GM21515 (cell line): ENCODE measurements around the gene DTHD1.

Experiments
- ATAC-seq: cut with Tn5 transposase; IDR thresholded peaks from one replicate; pipeline ENCODE4 v1.9.1; 2021; ENCODE audit not compliant: unreplicated experiment

Gene DTHD1

DNA sequence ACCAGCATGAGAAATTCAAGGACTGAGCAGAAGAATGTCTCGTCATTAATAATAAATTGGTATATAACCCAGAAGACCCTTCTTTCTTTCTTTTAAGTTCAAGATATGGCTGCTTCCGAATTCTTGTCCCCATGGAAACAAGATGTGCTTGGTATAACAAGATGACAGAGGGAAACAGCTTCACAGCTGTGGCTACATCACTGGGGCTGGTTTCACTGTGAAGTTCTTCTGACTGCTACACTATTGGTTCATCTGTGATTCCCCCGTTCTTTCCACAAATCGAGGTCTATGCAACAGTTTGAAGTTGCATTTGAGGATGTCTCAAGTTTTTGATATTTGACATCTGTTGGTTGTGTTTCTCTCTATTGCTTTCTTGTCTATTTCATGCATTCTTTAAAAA, 12.3 kb upstream of the DTHD1 start:
- no peak for ATAC-seq

DNA sequence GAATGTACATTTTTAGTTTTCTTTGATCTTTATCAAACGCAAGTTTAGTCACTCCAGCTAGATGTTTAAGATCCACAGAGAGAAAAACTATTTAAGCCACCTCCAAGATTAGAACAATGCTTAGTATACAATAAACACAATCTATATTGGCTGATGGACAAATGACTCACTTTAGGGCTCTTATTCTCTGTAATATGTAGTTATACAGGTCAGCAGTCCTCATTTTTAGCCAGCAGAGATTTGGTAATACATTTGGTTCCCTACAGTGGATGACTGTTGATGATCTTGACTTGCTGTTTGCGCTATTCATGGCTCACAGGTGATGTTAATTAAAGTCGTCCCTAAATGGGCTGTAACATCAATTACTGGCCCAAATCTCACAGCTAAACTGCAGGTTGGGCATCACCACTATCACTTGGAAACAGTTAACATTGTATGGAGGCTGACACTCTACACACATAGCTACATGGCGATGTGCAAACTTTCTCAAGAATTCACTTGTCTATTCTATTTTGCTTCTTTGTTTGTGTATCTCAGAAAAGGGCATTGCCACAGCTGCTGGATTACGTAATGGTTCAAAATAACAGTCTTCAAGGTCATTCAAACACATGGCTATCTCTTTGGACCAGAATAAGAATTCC, 11.8 kb upstream of the DTHD1 start:
- ATAC-seq, result no peak

DNA sequence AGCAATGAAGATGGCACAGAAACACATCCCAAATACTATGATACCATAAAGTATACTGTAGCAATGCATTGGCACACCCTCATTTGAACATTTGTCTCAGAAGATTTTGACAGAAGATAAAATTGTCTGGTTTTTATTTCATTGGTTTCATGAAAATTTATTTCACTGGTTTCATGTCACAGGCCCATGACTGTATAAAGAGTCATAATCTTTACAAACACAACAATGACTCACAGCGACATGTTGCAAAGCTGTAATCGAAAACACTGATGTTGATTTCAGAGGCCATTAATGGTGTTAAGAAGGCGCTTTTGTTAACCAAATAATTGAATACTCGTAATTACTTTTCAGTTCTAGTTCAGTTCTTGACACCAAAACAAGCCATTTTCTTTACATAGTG, 8.1 kb upstream of the DTHD1 start:
- ATAC-seq, result no peak

- ATAC-seq, result no peak
Measured at GRCh38 chr4:36274158-36274557, 7.3 kb upstream of the DTHD1 start.

DNA sequence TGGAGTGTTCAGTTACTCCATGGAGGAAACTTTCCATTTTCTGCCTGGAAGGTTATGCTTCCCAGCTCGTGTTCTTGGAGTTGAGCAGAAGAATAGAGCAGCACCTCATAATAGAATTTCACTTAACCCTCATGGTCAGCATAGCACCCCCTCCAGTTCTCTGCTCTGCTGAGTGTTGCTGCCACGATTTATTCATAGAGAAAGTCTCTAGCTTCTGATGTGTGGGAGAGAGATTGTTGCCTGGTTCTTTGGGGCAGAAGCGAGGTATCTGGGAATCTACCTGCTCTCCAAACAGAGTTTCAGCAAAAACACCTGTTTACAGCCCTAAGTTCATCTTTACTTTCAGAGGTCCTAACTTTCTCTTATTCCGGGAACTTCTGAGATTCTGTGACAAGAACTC, 3.9 kb upstream of the DTHD1 start:
- ATAC-seq, result no peak

GRCh38 chr4:36278789-36279188, 2.6 kb upstream of the DTHD1 start:
- ATAC-seq, result no peak

DNA sequence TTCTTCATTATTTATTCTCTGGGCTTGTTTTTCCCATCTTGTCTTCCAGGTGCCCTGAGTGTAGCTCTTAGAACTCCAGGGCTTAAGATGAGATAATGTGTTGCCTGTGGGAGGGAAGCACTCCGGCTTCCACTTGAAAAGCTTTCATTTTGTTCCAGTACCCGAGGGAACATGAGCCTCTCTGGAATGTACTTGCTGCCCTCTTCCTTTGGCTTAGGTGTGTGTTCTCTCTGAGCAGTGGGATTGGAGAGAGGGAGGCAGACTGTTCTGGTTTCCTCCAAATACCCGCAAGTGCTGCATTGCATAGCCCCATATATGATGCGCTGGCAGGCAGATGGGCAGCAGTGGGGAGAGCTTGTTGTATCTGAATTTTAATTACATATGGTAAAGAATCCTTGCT, 861 bp upstream of the DTHD1 start:
- no peak for ATAC-seq

DNA sequence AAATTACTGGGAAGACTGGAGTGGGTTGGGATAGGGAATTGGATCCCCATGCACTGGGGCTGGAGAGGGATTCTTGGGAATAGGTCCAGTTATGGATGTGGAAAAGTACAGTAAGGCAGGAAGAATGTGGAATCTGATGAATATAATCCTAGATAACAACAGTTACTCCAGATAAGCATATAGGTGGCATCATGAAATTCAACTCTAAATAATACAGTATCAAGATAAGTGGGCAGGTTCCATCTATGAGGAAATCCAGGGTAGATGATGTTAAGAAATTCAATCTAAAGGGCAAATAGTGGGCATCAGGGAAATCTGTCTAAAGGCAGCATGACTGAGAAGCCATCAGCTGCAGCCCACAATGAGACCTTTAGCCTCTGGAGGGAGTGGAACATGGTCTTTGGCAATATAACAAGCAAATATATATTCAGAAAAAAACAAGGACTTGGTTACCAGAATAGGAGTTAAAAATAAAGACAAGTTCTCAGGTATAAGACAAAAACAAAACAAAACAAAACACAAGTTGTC, 1.2 kb downstream of the DTHD1 start:
- no peak for ATAC-seq

DNA sequence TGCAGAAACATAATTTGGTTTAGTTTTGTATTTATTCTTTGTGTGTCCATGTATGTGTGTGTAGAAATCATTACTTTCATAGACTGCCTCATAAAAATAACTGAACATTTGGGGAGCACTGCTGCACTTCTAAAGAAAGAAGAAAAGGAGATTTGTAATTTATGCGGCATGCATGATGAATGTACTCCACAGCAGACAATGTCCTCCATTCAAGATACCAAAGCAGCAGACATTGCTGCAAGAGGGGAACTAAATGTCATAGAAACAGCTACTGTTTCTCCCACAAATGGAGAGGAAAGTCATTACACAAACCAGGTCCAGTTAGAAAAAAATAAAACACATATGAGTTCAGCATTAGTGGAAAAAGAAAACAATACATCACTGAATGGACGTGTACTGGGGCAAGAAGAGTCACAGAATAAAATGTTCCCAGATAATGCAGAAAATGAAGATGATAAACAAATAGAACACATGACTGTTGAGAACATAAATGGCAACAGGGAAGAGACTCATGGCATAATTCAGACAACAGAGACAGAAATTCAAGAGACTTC, 2.6 kb downstream of the DTHD1 start:
- no peak for ATAC-seq

DNA sequence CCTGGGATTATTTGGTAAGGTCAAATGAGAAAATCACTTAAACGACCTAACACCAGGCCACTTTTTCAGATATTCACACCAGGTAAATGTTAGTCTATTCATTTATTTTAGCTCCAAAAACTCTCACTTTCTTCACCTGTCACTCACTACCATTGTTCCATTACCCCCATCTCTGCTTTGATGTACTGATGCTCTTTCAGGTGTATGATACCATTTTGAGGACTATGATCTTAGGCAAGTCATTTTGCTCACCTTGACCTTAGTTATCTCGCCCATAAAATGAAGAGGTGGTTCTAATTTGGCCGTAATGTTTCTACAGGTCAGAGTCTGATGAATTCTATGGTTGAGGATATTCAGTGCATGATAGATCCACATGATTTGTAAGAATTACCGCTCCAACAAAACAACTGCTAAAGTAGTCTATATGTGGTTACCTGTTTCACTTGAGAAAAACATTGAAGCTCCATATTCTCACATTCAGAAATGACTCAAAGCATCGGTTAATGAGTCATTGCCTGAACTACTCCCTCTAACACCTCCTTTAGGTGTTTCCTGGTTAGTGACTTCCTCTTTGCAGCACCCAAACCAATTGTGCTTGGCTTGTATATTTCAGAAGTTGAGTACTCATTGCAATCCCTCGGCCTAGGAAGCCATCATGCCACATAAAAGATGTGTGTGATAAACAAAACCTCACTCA, 4.5 kb downstream of the DTHD1 start:
- peak; percentile 98 for ATAC-seq

DNA sequence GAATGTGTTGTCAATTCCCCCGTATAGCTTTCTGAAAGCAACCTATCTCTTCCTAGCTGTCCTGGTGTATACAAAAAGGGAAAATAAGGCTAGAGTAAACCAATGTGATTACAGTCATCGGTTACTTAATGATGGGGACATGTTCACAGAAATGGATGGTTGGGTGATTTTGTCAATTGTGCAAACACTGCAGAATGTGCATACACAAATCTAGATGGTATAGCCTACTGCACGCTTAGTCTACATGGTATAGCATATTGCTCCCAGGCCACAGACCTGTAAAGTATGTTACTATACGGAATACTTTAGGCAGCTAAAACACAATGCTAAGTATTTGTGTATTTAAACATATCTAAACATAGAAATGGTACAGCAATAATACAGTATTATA, 5.1 kb downstream of the DTHD1 start:
- ATAC-seq, result no peak

DNA sequence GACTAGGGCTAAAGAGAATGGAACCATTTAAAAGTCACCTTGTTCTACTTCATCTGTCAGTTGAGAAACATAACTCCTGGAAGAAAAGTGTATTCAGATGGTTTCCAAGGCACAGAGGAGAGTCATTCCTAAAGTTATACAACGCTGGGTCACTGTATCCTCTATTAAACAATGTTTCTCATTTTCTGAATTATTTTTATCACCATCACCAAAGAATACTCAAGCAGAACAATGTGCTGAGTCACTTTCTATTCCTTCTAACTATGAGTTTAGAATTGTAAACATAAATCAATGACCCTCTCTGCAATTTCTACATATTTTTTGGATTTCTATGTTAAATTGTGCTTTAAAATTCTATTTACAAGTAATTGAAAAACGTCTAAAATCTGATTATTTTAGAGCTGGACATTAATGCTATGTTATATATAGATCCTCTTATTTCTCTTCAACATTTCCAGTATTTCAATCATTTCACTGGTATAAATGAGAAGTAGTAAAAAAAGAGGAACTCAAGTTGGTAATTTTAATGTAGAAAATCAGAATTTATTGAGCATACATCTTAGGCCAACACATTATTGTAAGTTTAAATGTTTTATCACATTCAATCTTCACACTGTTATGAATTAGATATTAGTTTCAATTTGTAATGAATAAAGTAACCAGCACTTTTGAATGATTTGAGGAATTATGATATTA, 7.5 kb downstream of the DTHD1 start:
- no peak for ATAC-seq

DNA sequence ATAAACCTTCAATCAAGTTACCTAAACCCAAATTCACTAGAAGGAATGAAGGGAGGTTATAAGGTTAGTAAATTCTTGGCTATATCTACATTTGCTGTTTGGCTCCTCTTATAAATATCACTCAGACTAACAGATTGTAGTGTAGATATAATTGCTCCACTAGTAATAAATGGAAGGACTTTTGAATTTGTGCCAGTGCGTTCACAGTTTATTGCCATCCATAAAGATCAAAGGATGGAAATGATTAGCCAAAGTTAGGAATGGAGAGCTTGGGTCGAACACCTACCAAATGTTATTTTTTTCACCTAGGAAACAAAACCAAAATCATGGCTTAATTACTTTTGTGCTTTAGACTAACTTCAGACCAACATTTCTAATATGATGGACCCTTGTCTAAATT, 9.2 kb downstream of the DTHD1 start:
- no peak for ATAC-seq

DNA sequence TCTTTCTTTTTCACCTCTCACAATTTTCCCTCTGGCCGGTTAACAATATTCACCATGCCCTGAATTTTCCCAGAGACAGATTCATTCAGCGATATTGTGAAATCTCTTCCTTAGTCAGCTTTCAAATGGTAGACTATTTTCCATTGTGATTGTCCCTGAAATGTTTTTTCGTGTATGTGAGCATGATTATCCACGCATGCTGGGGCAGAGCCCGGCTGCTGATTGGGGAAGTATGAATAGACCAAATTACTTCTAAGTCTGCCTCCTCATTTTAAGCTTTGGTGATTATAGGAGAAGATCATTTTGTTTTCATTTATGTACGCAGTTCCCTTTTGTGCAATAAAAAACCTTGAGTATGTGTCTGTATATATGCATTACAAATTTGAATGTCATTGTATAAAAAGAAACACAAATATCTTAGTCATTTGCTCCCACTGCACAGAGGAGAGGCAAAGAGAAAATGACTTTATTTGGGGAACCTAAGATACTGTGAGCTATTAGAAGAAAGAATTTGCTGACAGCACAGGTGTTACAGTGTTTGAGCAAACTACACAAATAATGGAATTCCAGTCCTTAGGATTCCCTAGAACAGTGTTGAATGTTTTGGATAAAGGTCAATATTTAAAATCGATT, 11.3 kb downstream of the DTHD1 start:
- no peak for ATAC-seq

DNA sequence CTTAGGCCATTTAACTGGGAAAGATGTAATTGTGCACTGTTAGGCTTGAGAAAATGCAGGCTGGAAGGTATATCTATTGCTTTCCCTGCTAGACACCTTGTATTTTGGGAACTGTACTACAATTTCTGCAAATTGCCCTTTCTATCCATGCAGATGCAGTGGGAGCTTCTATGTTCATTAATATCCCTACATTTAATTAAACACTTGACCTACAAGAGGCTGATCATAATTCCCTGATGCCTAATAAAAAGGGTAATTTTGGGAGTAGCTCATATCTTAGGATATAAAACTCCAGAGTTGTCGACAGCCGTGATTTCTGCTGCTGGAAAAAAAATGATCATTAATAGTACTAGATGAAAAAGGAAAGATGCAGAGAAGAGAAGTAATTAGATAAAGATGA, 19.7 kb downstream of the DTHD1 start:
- no peak for ATAC-seq

DNA sequence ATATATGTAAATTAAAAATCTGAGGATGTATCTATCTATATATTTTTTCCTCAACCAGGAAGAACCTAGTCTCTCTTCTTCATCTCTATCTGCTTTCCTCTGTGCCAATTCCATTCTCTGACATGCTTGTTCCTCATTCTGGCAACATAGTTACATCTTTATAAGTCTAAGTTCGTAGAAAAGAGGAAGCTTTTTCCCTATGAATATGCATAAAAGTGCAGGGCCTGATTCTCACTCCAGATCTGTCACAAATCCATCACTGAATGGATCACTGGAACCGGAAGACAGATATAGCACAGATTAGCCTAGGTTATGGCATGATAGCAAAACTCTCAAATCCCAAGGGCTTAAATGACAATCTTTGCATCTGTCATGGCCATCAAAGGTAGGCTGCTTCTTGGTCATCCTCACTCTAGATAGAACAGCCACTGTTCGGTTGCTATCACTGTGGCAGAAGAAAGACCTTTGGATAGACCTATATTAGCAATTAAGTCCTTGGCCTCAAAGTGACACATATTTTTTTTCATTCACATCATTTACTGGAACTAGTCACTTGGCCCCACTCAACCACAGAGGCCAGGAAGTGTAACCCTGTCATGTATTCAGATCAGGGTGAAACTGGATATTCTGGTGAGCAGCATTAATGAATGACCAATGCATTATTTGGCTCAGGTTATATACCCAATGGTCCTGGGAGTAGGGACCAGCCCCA, 22.2 kb downstream of the DTHD1 start:
- peak; percentile 84 for ATAC-seq

GRCh38 chr4:36304138-36304681, 22.8 kb downstream of the DTHD1 start:
- ATAC-seq, result peak; percentile 14

DNA sequence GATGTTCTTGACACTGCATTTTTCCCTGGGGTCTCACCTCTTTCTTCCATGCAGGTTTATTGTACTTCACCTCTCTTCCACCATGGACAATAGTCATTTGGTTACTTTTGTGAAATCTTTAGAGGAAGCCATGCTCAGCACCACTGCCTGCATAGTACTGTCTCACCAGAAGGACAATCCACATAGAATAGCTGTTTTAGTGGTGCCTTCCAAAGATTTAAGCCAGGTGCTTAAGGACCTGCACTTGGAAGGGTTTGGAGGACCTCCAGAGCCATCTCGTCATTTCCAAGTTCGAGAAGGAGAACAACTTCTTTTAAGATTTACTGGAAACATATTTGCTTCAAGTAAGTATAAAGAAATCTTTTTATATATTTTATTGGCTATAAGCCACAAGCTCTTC, 26.7 kb downstream of the DTHD1 start:
- no peak for ATAC-seq

DNA sequence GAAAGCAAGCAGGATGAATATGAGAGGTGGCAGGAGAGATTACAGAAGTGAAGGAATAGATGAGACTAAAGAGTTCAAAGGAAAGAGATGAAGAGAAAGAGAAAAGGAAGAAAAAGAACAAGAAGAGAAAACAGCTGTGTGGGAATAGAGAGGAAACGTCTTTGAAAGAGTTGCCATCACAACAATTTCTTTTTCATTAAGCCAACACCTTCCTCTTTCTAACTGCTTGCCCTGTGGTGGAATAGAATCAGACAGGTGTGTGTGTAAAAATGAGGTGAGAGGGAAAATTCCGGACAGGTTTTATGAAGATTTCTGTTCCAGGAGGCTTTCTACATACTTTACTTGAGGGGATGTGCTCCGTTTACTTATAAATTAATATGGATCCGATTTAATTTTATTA, 28.8 kb downstream of the DTHD1 start:
- ATAC-seq, result no peak

- ATAC-seq, result peak; percentile 81
Measured at GRCh38 chr4:36310793-36311192, 29.4 kb downstream of the DTHD1 start.
